Suprapubic skin (tissue), 4 donors: ENCODE results near the gene RASSF4. TPM values are rescaled to one million over a fixed set of nuclear protein-coding genes. Genes with fewer than 3 reads are reported as not detected.

Experiments used
- DNase-seq, 2 donors: peaks; one replicate each; pipeline ENCODE4 v3.0.0-alpha.2; 2019; ENCODE audit warnings: low spot score in 2 of 2
- H3K27ac ChIP-seq: fragments of 200-600 bp; sonication (generic); one replicate; pipeline ENCODE4 v1.5.1; 2019
- H3K27me3 ChIP-seq: fragments of 200-600 bp; sonication (generic); one replicate; pipeline ENCODE4 v1.5.1; 2019
- H3K36me3 ChIP-seq: fragments of 200-600 bp; sonication (generic); one replicate; pipeline ENCODE4 v1.5.1; 2019
- H3K4me1 ChIP-seq: fragments of 200-600 bp; sonication (generic); one replicate; pipeline ENCODE4 v1.5.1; 2019
- H3K4me3 ChIP-seq: fragments of 200-600 bp; sonication (generic); one replicate; pipeline ENCODE4 v1.5.1; 2019; ENCODE audit warnings: mild to moderate bottlenecking
- H3K9me3 ChIP-seq: fragments of 200-600 bp; sonication (generic); one replicate; pipeline ENCODE4 v1.5.1; 2019
- EP300 ChIP-seq: sonication (generic); formaldehyde crosslinking; IDR thresholded peaks from one replicate; pipeline ENCODE4 v1.6.1; 2017; ENCODE audit warnings: antibody characterized with exemption
- POLR2A ChIP-seq, 2 donors: fragments of 450-650 bp; IDR thresholded peaks; one replicate each; pipeline ENCODE4 v1.6.1; 2017; ENCODE audit warnings: antibody characterized with exemption in 2 of 2, mild to moderate bottlenecking in 2 of 2, moderate library complexity in 2 of 2
- POLR2AphosphoS5 ChIP-seq, 3 donors: sonication (generic); formaldehyde crosslinking; IDR thresholded peaks; one replicate each; pipeline ENCODE4 v1.6.1; 2017; ENCODE audit warnings: antibody characterized with exemption in 3 of 3
- WGBS: methylation state at CpG from one replicate; pipeline ENCODE4 v1.1.5; 2018; 5-methylcytosine and 5-hydroxymethylcytosine counted together
- total RNA-seq, 4 donors: library from RNA; depleted of rRNA; stranded (reverse); fragments of >200 nt; gene quantifications; one replicate each; pipeline ENCODE4 v1.1.0, GENCODE V29; 2016
- TF ChIP-seq, protein P1 (sequence below), 2 donors: fragments of 200-600 bp in 1 of 2; fragments of 450-650 bp in 1 of 2; sonication (generic) in 1 of 2; IDR thresholded peaks; one replicate each; pipeline ENCODE4 v1.5.1; 2016 to 2019; ENCODE audit warnings: antibody characterized with exemption in 2 of 2, mild to moderate bottlenecking in 1 of 2, moderate library complexity in 1 of 2

RASSF4 gene
- total RNA-seq, 4 donors from 2014 or later, result 4.4 to 23.3 (median 12.9) TPM

DNA sequence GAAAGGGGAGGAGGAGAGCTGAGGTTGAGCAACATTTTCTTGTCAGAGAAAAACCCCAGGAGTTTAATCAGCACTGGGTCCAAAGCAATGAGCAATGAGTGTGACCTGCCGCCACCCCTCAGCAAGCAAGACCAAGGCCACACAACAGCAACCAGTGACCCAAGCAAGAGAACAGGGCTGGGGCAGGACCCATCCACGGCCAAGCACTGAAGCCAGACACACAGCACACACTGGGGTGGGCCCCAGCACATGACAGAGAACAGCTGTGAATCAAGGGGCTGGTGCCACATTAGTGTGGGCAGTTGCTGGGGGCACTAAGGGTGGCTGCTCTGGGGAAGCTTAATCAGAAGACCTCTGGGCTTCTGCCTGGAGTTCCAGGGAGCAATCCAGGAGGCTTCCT lies 32.2 kb upstream of the RASSF4 start:
- H3K27me3 ChIP-seq, result no peaks in the 10 kb centered on the region
- peak in 1 of 2 donors; percentile 19 for DNase-seq
- TF ChIP-seq EP300 (no peak), POLR2AphosphoS5 (IDR thresholded peaks at IDR 0.05) (no peak), POLR2A (IDR thresholded peaks at IDR 0.05) (no peak)
- TF ChIP-seq, protein P1, sequence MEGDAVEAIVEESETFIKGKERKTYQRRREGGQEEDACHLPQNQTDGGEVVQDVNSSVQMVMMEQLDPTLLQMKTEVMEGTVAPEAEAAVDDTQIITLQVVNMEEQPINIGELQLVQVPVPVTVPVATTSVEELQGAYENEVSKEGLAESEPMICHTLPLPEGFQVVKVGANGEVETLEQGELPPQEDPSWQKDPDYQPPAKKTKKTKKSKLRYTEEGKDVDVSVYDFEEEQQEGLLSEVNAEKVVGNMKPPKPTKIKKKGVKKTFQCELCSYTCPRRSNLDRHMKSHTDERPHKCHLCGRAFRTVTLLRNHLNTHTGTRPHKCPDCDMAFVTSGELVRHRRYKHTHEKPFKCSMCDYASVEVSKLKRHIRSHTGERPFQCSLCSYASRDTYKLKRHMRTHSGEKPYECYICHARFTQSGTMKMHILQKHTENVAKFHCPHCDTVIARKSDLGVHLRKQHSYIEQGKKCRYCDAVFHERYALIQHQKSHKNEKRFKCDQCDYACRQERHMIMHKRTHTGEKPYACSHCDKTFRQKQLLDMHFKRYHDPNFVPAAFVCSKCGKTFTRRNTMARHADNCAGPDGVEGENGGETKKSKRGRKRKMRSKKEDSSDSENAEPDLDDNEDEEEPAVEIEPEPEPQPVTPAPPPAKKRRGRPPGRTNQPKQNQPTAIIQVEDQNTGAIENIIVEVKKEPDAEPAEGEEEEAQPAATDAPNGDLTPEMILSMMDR (IDR thresholded peaks at IDR 0.05), result no peak
- H3K9me3 ChIP-seq, result no peaks in the 10 kb centered on the region
- no peak overlapping the region for H3K27ac ChIP-seq
- H3K4me1 ChIP-seq, result peaks cover 8% of the 10 kb centered on the region
- no peaks in the 10 kb centered on the region for H3K36me3 ChIP-seq
- H3K4me3 ChIP-seq, result no peak overlapping the region
- 46% methylated on average over 2 of the region's 2 CpGs for WGBS

DNA sequence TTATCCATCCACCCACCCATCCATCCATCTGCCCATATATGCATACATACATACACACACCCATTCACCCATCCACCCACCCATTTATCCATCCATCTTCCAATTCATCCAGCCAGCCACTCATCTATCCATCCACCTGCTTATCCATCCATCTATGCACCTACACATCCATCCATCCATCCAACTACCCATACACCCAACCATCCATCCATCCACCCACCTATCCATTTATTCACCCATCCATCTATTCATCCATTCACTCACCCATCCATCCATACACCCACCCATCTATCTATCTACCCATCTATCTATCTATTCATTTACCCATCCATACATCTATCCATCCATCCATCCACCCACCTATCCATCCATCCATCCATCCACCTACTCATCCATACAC lies 31.1 kb upstream of the RASSF4 start:
- TF ChIP-seq EP300 (no peak), POLR2A (IDR thresholded peaks at IDR 0.05) (no peak), POLR2AphosphoS5 (IDR thresholded peaks at IDR 0.05) (no peak)
- TF ChIP-seq, protein P1 (IDR thresholded peaks at IDR 0.05), result no peak
- Histone ChIP-seq H3K9me3 (no peaks in the 10 kb centered on the region), H3K27me3 (no peaks in the 10 kb centered on the region), H3K36me3 (no peaks in the 10 kb centered on the region), H3K4me3 (no peak overlapping the region), H3K4me1 (peaks cover 15% of the 10 kb centered on the region), H3K27ac (no peak overlapping the region)
- DNase-seq, result peak in 1 of 2 donors; percentile 5

DNA sequence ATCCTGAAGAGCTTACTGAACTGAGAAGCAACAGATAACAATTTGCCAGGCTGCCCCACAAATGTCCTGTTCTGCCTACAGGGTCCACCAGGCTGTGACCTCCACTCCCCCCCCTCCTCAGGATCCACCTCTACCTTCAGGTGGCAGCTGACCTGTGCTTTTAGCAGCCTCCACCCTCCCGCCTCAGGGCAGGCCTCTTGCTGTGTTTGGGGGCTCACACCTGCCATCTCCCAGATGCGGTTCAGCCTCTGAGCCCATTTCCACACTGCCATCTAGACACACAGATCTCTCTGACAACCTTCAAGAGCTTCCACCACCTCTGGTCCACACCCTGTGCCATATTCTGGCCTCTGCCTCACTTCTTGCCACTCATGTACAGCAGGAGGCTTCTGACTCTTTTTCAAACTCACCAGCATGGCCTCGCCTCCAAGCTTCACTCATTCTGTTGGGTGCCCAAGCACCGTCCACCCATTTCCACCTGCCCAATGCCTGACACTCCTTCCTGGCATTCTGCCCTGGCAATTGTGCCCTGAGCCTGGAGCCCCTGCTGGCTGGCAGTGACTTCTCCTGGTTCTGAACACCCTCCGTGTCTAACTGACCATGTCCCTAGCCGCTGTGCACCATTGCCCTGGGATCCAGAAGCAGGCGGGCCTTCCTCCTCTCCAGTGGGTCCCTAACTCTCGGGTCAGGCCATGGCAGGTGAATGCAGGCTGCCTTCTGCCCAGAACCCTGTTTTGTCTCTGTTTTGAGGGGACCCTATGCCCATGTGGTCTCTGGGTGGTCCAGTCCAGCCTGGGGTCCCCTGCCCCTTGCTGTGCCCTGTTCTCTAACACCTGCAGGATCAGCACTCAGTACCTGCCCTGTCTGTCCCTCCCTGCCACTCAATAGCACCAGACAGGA lies 30.0 kb upstream of the RASSF4 start:
- no peaks in the 10 kb centered on the region for H3K36me3 ChIP-seq
- no peaks in the 10 kb centered on the region for H3K27me3 ChIP-seq
- peaks cover 15% of the 10 kb centered on the region for H3K4me1 ChIP-seq
- 85% methylated on average over 8 of the region's 8 CpGs for WGBS
- H3K4me3 ChIP-seq, result no peak overlapping the region
- no peaks in the 10 kb centered on the region for H3K9me3 ChIP-seq
- DNase-seq, result peak in 1 of 2 donors; percentile 14
- TF ChIP-seq EP300 (no peak), POLR2AphosphoS5 (IDR thresholded peaks at IDR 0.05) (no peak), POLR2A (IDR thresholded peaks at IDR 0.05) (no peak)
- TF ChIP-seq, protein P1 (IDR thresholded peaks at IDR 0.05), result no peak
- H3K27ac ChIP-seq, result no peak overlapping the region

DNA sequence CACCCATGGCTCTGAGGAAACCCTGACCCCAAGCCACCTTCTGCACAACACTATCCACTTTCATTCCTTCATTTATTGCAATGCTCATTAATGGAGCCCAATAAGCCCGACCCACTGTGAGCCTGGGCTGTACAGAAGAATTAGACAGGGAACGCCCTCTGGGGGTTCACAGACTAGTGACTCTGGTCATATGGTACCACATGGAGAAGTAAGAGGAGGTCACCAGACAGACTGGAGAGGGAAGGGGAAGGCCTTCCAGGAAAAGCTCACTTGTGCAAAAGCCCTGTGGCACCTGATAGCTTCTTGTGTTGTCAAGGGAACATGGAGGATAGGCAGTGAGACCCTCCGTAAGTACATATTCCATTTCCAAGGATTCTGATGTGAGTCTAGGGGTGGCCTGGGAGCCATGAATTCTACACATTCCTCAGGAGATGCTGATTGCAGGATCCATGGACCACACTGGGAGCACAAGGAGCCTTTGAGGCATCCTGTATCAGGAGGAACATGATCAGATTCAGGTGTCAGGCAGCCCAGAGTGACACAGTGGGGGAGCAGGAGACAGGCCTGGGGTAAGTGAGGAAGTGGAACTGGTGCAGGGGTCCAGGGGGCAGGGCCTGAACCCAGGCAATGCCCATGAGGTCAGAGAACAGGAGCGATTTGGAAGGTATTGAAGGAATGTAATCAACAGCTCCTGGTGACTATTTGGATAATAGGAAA lies 28.5 kb upstream of the RASSF4 start:
- no peak for DNase-seq
- Histone ChIP-seq H3K27ac (no peak overlapping the region), H3K9me3 (no peaks in the 10 kb centered on the region), H3K36me3 (no peaks in the 10 kb centered on the region), H3K27me3 (no peaks in the 10 kb centered on the region), H3K4me1 (peaks cover 28% of the 10 kb centered on the region), H3K4me3 (no peak overlapping the region)
- TF ChIP-seq, protein P1 (IDR thresholded peaks at IDR 0.05), result no peak
- TF ChIP-seq POLR2A (IDR thresholded peaks at IDR 0.05) (no peak), POLR2AphosphoS5 (IDR thresholded peaks at IDR 0.05) (no peak), EP300 (no peak)
- 84% methylated on average over 4 of the region's 4 CpGs for WGBS
